PC-3 (cell line): ENCODE data around the gene LMO2. TPM values are rescaled to one million over a fixed set of nuclear protein-coding genes. Genes with fewer than 3 reads are reported as not detected.

Source experiments
- ATAC-seq: fragments of 200-7000 bp; cut with Tn5 transposase; 2 replicates; pipeline ENCODE4 v1.9.1; 2020; ENCODE audit warnings: mild to moderate bottlenecking, moderate library complexity
- BruUV-seq: library from RNA; stranded (reverse); fragments of 400-500 nt; replicated peaks from 2 replicates; lab custom pipeline; 2021; lab: Mats Ljungman, UMichigan
- CTCF ChIA-PET: fragments of 300-600 bp; sonication (Branson Sonifier 250); formaldehyde crosslinking; loops from one replicate; lab custom pipeline; 2022; ENCODE audit warnings: antibody characterized with exemption; lab: Charles Lee
- POLR2A ChIA-PET: fragments of 300-600 bp; sonication (Branson Sonifier 250); formaldehyde crosslinking; loops from one replicate; lab custom pipeline; 2022; ENCODE audit warnings: antibody characterized with exemption; ENCODE audit not compliant: unreplicated experiment; lab: Charles Lee
- DNase-seq: peaks from one replicate; pipeline ENCODE4 v3.0.0-alpha.2; 2015
- H2AFZ ChIP-seq: fragments of 300-600 bp; sonication (generic); 2 replicates; pipeline ENCODE4 v1.6.0; 2016; ENCODE audit warnings: antibody characterized with exemption, low read length
- H3F3A ChIP-seq: fragments of 300-600 bp; sonication (generic); one replicate; pipeline ENCODE4 v1.6.0; 2017; ENCODE audit warnings: antibody characterized with exemption, low read length, control low read depth, mild to moderate bottlenecking; ENCODE audit not compliant: unreplicated experiment
- H3K27ac ChIP-seq: fragments of 300-600 bp; sonication (generic); 2 replicates; pipeline ENCODE4 v1.5.1; 2016; ENCODE audit warnings: mild to moderate bottlenecking, low read length
- H3K27me3 ChIP-seq: fragments of 300-600 bp; sonication (generic); 2 replicates; pipeline ENCODE4 v1.6.1; 2016; ENCODE audit warnings: low read length, mixed read lengths
- H3K36me3 ChIP-seq: fragments of 300-600 bp; sonication (generic); 2 replicates; pipeline ENCODE4 v1.6.1; 2016; ENCODE audit warnings: low read depth, mixed run types, low read length, mixed read lengths
- H3K4me1 ChIP-seq: fragments of 300-600 bp; sonication (generic); 2 replicates; pipeline ENCODE4 v1.5.1; 2016; ENCODE audit warnings: low read length; ENCODE audit not compliant: insufficient read depth
- H3K4me2 ChIP-seq: fragments of 300-600 bp; sonication (generic); 2 replicates; pipeline ENCODE4 v1.6.0; 2016; ENCODE audit warnings: low read length
- H3K4me3 ChIP-seq: fragments of 300-600 bp; sonication (generic); 2 replicates; pipeline ENCODE4 v1.5.1; 2016; ENCODE audit warnings: mild to moderate bottlenecking, low read length, mixed read lengths
- H3K79me2 ChIP-seq: fragments of 300-600 bp; sonication (generic); 2 replicates; pipeline ENCODE4 v1.6.1; 2017; ENCODE audit warnings: low read length, mixed read lengths
- H3K9ac ChIP-seq: fragments of 300-600 bp; sonication (generic); 2 replicates; pipeline ENCODE4 v1.6.0; 2016; ENCODE audit warnings: mild to moderate bottlenecking, low read length
- H3K9me2 ChIP-seq: fragments of 300-600 bp; sonication (generic); replicated peaks from 2 replicates; pipeline ENCODE4 v1.6.1; 2016; ENCODE audit warnings: mixed run types, low read length, mixed read lengths
- H3K9me3 ChIP-seq: fragments of 300-600 bp; sonication (generic); 2 replicates; pipeline ENCODE4 v1.6.1; 2016; ENCODE audit warnings: low read length, mixed read lengths
- H4K20me1 ChIP-seq: fragments of 300-600 bp; sonication (generic); 2 replicates; pipeline ENCODE4 v1.6.1; 2016; ENCODE audit warnings: low read length, mixed read lengths
- CTCF ChIP-seq: fragments of 300-600 bp; sonication (generic); conservative IDR thresholded peaks from 2 replicates; pipeline ENCODE4 v1.5.1; 2017; ENCODE audit warnings: antibody characterized with exemption, low read depth, mild to moderate bottlenecking, low read length
- EZH2 ChIP-seq: fragments of 300-600 bp; sonication (generic); IDR thresholded peaks from one replicate; pipeline ENCODE4 v1.6.1; 2017; ENCODE audit warnings: antibody characterized with exemption, mild to moderate bottlenecking, low read length; ENCODE audit not compliant: unreplicated experiment
- EZH2phosphoT487 ChIP-seq: fragments of 300-600 bp; sonication (generic); IDR thresholded peaks from 2 replicates; pipeline ENCODE4 v1.6.1; 2018; ENCODE audit warnings: mild to moderate bottlenecking, antibody characterized with exemption, low read length, borderline replicate concordance
- intact Hi-C: fragments of 100-400 bp; cut with micrococcal nuclease; formaldehyde crosslinking; loops from 2 replicates; pipeline ENCODE4 v1.9.0; 2023
- total RNA-seq: library from RNA; depleted of rRNA; stranded (reverse); fragments of >200 nt; gene quantifications from 2 replicates; pipeline ENCODE4 v1.2.3, GENCODE V29; 2014

Gene LMO2
- total RNA-seq, 1 experiment from 2014 or later: 0.51 TPM

DNA sequence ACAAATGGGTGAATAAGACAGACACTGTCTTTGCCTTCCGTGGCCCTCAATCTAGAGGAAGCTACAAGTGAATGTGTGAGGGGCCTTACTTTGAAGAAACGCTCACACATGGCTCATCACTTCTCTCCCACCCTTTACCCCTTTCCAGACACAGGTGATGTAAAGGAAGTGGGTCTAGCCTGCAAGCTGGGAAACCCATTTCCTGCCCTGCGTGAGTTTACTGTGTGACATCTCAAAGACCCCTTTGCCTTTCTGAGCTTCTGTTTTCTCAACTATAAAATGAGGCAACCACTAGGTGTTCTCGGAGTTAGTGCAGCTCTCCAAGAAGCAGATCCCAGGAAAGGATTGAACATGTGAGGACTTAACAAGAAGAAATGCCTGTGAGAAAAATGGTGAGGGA, 43.1 kb upstream of the LMO2 start:
- Histone ChIP-seq H3K4me2 (no peak overlapping the region), H3K36me3 (no peaks in the 10 kb centered on the region), H3K9ac (no peak overlapping the region), H3F3A (no peaks in the 10 kb centered on the region), H3K9me3 (0 out of 2 replicates have a peak, but pooled peaks cover 8% of the 10 kb centered on the region), H3K27me3 (no peaks in the 10 kb centered on the region), H3K27ac (no peak overlapping the region), H2AFZ (no peak overlapping the region), H4K20me1 (no peaks in the 10 kb centered on the region), H3K4me3 (no peak overlapping the region), H3K4me1 (no peaks in the 10 kb centered on the region), H3K79me2 (no peaks in the 10 kb centered on the region), H3K9me2 (no peaks in the 10 kb centered on the region)
- DNase-seq: no peak
- CTCF ChIA-PET: no interaction called here
- POLR2A ChIA-PET: no interaction called here
- ATAC-seq: no peak
- TF ChIP-seq EZH2 (no peak), CTCF (no peak), EZH2phosphoT487 (no peak)
- no TSS peak for BruUV-seq
- intact Hi-C loops: no loop called here

- Histone ChIP-seq H3K4me2 (no peak overlapping the region), H4K20me1 (no peaks in the 10 kb centered on the region), H3K9me2 (no peaks in the 10 kb centered on the region), H3K4me3 (no peak overlapping the region), H3K4me1 (no peaks in the 10 kb centered on the region), H3K36me3 (no peaks in the 10 kb centered on the region), H3K79me2 (no peaks in the 10 kb centered on the region), H3F3A (no peaks in the 10 kb centered on the region), H2AFZ (no peak overlapping the region), H3K27me3 (no peaks in the 10 kb centered on the region), H3K9ac (no peak overlapping the region), H3K9me3 (0 out of 2 replicates have a peak, but pooled peaks cover 8% of the 10 kb centered on the region), H3K27ac (no peak overlapping the region)
- ChIA-PET POLR2A (no interaction called here), CTCF (no interaction called here)
- intact Hi-C loops: no loop called here
- no TSS peak for BruUV-seq
- ATAC-seq: no peak
- TF ChIP-seq EZH2phosphoT487 (no peak), CTCF (no peak), EZH2 (no peak)
- DNase-seq: no peak
Observed at GRCh38 chr11:33934450-33934849, 42.6 kb upstream of the LMO2 start.

- no peaks in the 10 kb centered on the region for H3K9me2 ChIP-seq
- no peak overlapping the region for H3K4me2 ChIP-seq
- ChIA-PET CTCF (no interaction called here), POLR2A (no interaction called here)
- BruUV-seq: no TSS peak
- no peak overlapping the region for H3K27ac ChIP-seq
- intact Hi-C loops: no loop called here
- no peak overlapping the region for H2AFZ ChIP-seq
- no peaks in the 10 kb centered on the region for H3F3A ChIP-seq
- H3K79me2 ChIP-seq: no peaks in the 10 kb centered on the region
- ATAC-seq: no peak
- no peaks in the 10 kb centered on the region; the same call in 1 of the 2 replicates for H3K27me3 ChIP-seq
- H4K20me1 ChIP-seq: no peaks in the 10 kb centered on the region
- H3K4me1 ChIP-seq: no peaks in the 10 kb centered on the region
- no peak overlapping the region for H3K4me3 ChIP-seq
- H3K9ac ChIP-seq: no peak overlapping the region
- H3K9me3 ChIP-seq: 0 out of 2 replicates have a peak, but pooled peaks cover 8% of the 10 kb centered on the region
- no peaks in the 10 kb centered on the region for H3K36me3 ChIP-seq
- DNase-seq: no peak
- TF ChIP-seq EZH2 (no peak), CTCF (no peak), EZH2phosphoT487 (no peak)
Observed at GRCh38 chr11:33933602-33934001, 41.7 kb upstream of the LMO2 start.
